OCI-LY7 (cell line): ENCODE data around the gene ASB2. TPM values are rescaled to one million over a fixed set of nuclear protein-coding genes. Genes with fewer than 3 reads are reported as not detected.

Experiments
- BruUV-seq: library from RNA; stranded (reverse); fragments of 400-500 nt; replicated peaks from 2 replicates; lab custom pipeline; 2021; lab: Mats Ljungman, UMichigan
- CTCF ChIA-PET: fragments of 300-600 bp; sonication (Branson Sonifier 250); formaldehyde crosslinking; loops from one replicate; lab custom pipeline; 2022; ENCODE audit warnings: antibody characterized with exemption; ENCODE audit not compliant: unreplicated experiment; lab: Charles Lee
- POLR2A ChIA-PET: fragments of 300-600 bp; sonication (Branson Sonifier 250); formaldehyde crosslinking; loops from one replicate; lab custom pipeline; 2022; ENCODE audit warnings: antibody characterized with exemption; lab: Charles Lee
- DNase-seq: peaks from one replicate; pipeline ENCODE4 v3.0.0-alpha.2; 2015; ENCODE audit warnings: low spot score
- H2AFZ ChIP-seq: fragments of 200-600 bp; sonication (generic), shearing (Covaris generic); 2 replicates; pipeline ENCODE4 v1.6.1; 2014; ENCODE audit warnings: mild to moderate bottlenecking, antibody characterized with exemption, low read length, moderate library complexity
- H3K27ac ChIP-seq: fragments of 200-600 bp; sonication (generic); 2 replicates; pipeline ENCODE4 v1.5.1; 2014; ENCODE audit warnings: mixed run types, low read depth, mild to moderate bottlenecking, moderate library complexity, low read length, inconsistent platforms; ENCODE audit not compliant: poor library complexity, severe bottlenecking
- H3K36me3 ChIP-seq: fragments of 200-600 bp; sonication (generic); 2 replicates; pipeline ENCODE4 v1.6.1; 2014; ENCODE audit warnings: mild to moderate bottlenecking, antibody characterized with exemption, low read length, moderate library complexity, mixed read lengths; ENCODE audit not compliant: insufficient read depth
- H3K4me1 ChIP-seq: fragments of 200-600 bp; sonication (generic); 2 replicates; pipeline ENCODE4 v1.5.1; 2014; ENCODE audit warnings: mild to moderate bottlenecking, low read length; ENCODE audit not compliant: insufficient read depth, poor library complexity, severe bottlenecking
- H3K4me2 ChIP-seq: fragments of 200-600 bp; sonication (generic); 2 replicates; pipeline ENCODE4 v1.6.1; 2014; ENCODE audit warnings: mild to moderate bottlenecking, low read length
- H3K4me3 ChIP-seq: fragments of 200-600 bp; sonication (generic); 2 replicates; pipeline ENCODE4 v1.5.1; 2014; ENCODE audit warnings: mild to moderate bottlenecking, low read depth, low read length; ENCODE audit not compliant: poor library complexity, severe bottlenecking
- H3K79me2 ChIP-seq: fragments of 200-600 bp; sonication (generic); 2 replicates; pipeline ENCODE4 v1.6.1; 2016; ENCODE audit warnings: low read depth, mild to moderate bottlenecking, low read length, moderate library complexity, mixed read lengths; ENCODE audit not compliant: insufficient read depth
- H3K9me2 ChIP-seq: fragments of 200-600 bp; sonication (generic); 2 replicates; pipeline ENCODE4 v1.6.1; 2016; ENCODE audit warnings: mild to moderate bottlenecking, low read length, mixed read lengths; ENCODE audit not compliant: insufficient read depth
- H3K9me3 ChIP-seq: fragments of 200-600 bp; sonication (generic); 2 replicates; pipeline ENCODE4 v1.6.1; 2014; ENCODE audit warnings: mild to moderate bottlenecking, mixed run types, low read length, mixed read lengths
- H4K20me1 ChIP-seq: fragments of 200-600 bp; sonication (generic); 2 replicates; pipeline ENCODE4 v1.6.1; 2014; ENCODE audit warnings: mild to moderate bottlenecking, antibody characterized with exemption, low read length, moderate library complexity, mixed read lengths; ENCODE audit not compliant: insufficient read depth
- EZH2phosphoT487 ChIP-seq: fragments of 200-600 bp; sonication (generic); IDR thresholded peaks from 2 replicates; pipeline ENCODE4 v1.6.1; 2018; ENCODE audit warnings: low read depth, borderline replicate concordance, mild to moderate bottlenecking, mixed run types, antibody characterized with exemption, low read length, moderate library complexity, mixed read lengths
- intact Hi-C: fragments of 100-400 bp; cut with micrococcal nuclease; formaldehyde crosslinking; loops from one replicate; pipeline ENCODE4 v1.10.0; 2022; ENCODE audit not compliant: unreplicated experiment
- total RNA-seq, 2 experiments: library from RNA; depleted of rRNA in 1 of 2; stranded (reverse); fragments of >200 nt in 1 of 2; shearing (Covaris generic) in 1 of 2; gene quantifications; 2 replicates each; pipeline ENCODE4 v1.2.3, GENCODE V29; 2014 to 2022
- TF ChIP-seq, protein P1 (sequence below): fragments of 200-600 bp; sonication (generic); conservative IDR thresholded peaks from 2 replicates; pipeline ENCODE4 v1.5.1; 2014; ENCODE audit warnings: mild to moderate bottlenecking, antibody characterized with exemption, low read length, moderate library complexity, mixed read lengths

ASB2 gene
- total RNA-seq, 2 experiments from 2014 or later, result 21.7 to 23.6 TPM

DNA sequence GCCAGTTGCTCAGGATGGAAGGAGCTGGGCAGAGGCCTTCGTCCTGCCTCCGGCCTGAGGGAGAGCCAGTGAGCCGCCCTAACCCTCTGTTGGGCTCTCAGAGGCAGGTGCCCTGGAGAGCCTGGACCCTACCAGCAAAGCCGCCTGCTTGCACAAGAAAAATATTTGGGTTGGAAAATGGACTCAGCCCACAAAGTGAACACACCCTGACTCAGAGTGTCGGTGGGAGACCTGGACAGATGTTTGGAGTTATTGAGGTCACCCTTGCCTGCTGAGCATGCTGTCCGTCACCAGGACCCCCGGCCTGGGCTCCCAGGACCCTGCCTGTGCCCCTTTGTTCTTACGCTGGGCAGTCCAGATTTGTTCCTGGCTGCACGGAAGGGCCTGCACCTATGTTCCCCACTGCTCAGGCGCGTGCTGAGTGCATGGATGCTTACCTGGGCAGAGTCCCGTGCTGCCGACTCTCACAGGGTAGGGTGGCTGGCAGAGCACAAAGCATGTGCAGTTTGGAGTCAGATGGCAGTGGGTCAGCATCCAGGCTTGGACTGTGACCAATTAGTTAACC, 26.8 kb downstream of the ASB2 start:
- intact Hi-C loops, result loop anchor here (10.0 kb wide), 2 partner anchors 1205 to 1715 kb away; partner anchors contain the start of gene DICER1
- H3K9me3 ChIP-seq, result no peaks in the 10 kb centered on the region
- H3K4me2 ChIP-seq, result no peak overlapping the region
- no peak overlapping the region for H3K4me3 ChIP-seq
- H4K20me1 ChIP-seq, result no peaks in the 10 kb centered on the region
- DNase-seq, result no peak
- H3K4me1 ChIP-seq, result peaks cover 22% of the 10 kb centered on the region
- H3K36me3 ChIP-seq, result peaks cover 28% of the 10 kb centered on the region; the same call in 1 of the 2 replicates
- TF ChIP-seq, protein P1, sequence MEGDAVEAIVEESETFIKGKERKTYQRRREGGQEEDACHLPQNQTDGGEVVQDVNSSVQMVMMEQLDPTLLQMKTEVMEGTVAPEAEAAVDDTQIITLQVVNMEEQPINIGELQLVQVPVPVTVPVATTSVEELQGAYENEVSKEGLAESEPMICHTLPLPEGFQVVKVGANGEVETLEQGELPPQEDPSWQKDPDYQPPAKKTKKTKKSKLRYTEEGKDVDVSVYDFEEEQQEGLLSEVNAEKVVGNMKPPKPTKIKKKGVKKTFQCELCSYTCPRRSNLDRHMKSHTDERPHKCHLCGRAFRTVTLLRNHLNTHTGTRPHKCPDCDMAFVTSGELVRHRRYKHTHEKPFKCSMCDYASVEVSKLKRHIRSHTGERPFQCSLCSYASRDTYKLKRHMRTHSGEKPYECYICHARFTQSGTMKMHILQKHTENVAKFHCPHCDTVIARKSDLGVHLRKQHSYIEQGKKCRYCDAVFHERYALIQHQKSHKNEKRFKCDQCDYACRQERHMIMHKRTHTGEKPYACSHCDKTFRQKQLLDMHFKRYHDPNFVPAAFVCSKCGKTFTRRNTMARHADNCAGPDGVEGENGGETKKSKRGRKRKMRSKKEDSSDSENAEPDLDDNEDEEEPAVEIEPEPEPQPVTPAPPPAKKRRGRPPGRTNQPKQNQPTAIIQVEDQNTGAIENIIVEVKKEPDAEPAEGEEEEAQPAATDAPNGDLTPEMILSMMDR, result no peak
- TF ChIP-seq EZH2phosphoT487, result no peak
- ChIA-PET CTCF (no interaction called here), POLR2A (interaction anchor here (0.7 kb wide), 1 partner anchor 275 kb away, joined by 4 read pairs; no protein-coding TSS in a partner anchor)
- BruUV-seq, result no TSS peak
- no peak overlapping the region for H3K27ac ChIP-seq
- no peaks in the 10 kb centered on the region for H3K9me2 ChIP-seq
- H3K79me2 ChIP-seq, result no peaks in the 10 kb centered on the region; the same call in 1 of the 2 replicates
- H2AFZ ChIP-seq, result no peak overlapping the region

DNA sequence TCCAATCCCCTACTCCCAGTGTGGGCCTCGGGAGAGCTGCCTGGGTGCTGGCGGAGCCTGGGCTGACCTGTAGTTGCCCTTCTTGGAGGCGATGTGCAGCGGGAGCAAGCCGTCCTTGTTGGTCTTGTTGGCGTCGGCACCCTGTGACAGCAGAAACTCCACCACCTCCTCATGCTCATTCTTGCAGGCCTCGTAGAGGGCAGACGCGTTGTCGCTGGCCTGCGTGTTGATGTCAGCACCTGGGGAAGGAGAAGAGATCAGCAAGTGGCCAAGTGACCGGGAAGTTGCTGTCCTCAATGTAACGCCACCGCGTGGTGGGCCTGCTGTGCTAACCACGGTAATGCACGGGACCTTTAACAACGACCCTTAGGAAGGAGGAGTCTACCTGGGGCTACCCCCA, 29.1 kb downstream of the ASB2 start:
- no peaks in the 10 kb centered on the region for H4K20me1 ChIP-seq
- CTCF ChIA-PET, result no interaction called here
- no TSS peak for BruUV-seq
- peaks cover 24% of the 10 kb centered on the region; the same call in 1 of the 2 replicates for H3K36me3 ChIP-seq
- no peak overlapping the region for H3K4me3 ChIP-seq
- no peak overlapping the region for H3K4me2 ChIP-seq
- H3K9me3 ChIP-seq, result no peaks in the 10 kb centered on the region
- no peaks in the 10 kb centered on the region for H3K9me2 ChIP-seq
- no peaks in the 10 kb centered on the region for H3K4me1 ChIP-seq
- H3K27ac ChIP-seq, result no peak overlapping the region
- POLR2A ChIA-PET, result interaction anchor here (1.4 kb wide), 1 partner anchor 21 kb away, joined by 3 read pairs; no protein-coding TSS in a partner anchor
- no peaks in the 10 kb centered on the region for H3K79me2 ChIP-seq
- TF ChIP-seq EZH2phosphoT487, result no peak
- TF ChIP-seq, protein P1, result no peak
- H2AFZ ChIP-seq, result no peak overlapping the region
- no peak for DNase-seq
- intact Hi-C loops, result no loop called here

DNA sequence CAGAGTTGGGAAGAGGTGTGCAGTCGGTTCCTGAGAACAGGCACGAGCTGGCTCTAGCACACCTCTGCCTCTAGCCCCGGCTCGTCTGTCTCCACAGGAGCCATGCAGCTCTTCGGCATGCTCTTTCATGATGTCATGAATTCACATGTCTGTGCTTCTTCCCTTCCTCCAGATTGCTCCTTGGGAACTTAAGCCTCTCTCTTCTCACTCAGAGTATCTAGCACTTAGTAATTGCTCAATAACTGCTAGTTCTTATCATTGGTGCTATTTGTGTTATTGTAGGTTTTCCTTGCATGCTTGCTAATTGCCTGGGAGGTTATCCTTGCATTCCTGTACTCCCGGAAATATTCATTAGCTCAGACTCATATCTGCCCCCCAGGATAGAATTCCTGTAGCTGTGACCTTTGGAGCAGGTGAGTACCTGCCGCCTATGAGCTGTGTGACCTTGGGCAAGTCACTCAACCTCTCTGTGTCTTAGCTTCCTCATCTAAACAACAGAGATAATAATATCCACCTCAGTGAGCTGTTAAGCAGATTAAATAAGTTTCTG, 29.8 kb downstream of the ASB2 start:
- Histone ChIP-seq H2AFZ (no peak overlapping the region), H3K4me3 (no peak overlapping the region), H3K36me3 (peaks cover 24% of the 10 kb centered on the region; the same call in 1 of the 2 replicates), H3K9me3 (no peaks in the 10 kb centered on the region), H3K9me2 (no peaks in the 10 kb centered on the region), H3K79me2 (no peaks in the 10 kb centered on the region), H3K4me2 (no peak overlapping the region), H4K20me1 (no peaks in the 10 kb centered on the region), H3K27ac (no peak overlapping the region), H3K4me1 (no peaks in the 10 kb centered on the region)
- intact Hi-C loops, result no loop called here
- TF ChIP-seq EZH2phosphoT487, result no peak
- CTCF ChIA-PET, result no interaction called here
- POLR2A ChIA-PET, result interaction anchor here (0.7 to 1.4 kb wide), 3 partner anchors 21 to 65 kb away, joined by 3 to 5 read pairs (median 3); no protein-coding TSS in a partner anchor
- DNase-seq, result no peak
- BruUV-seq, result no TSS peak
